ENCODE data around the gene RPF1. TPM values are rescaled to one million over a fixed set of nuclear protein-coding genes. Genes with fewer than 3 reads are reported as not detected.

Gene RPF1
- total RNA-seq, 1 experiment from 2014 or later: 36.1 TPM

DNA sequence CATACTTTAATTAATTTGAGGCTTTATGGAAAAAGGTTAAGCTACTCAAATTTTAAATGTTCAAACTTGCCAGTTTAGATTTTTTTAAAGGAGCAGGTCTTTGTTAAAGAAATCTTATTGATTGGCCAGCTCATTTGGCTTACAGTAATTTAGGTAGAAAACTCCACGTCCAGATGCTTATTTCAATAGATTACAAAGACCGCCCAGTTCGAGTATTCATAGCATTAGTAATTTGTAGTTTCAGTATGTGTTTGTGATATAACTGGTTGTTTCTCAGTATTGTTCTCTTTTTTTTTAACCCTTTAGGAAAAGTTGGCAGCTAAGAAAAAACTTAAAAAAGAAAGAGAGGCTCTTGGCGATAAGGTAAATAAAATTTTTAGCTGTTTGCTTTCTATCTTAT is 1.6 kb downstream of the RPF1 start:
- Histone ChIP-seq H3K27ac (ENCODE audit: insufficient read length, low read depth, low read length) (no peak overlapping the region), H3K23me2 (ENCODE audit: insufficient read length, low read depth, low read length, poor library complexity, severe bottlenecking) (no peaks in the 10 kb centered on the region), H3K9ac (ENCODE audit: extremely low read depth, insufficient read length, low read length) (no peak overlapping the region), H3T11ph (ENCODE audit: low read length) (no peak overlapping the region), H4K20me1 (ENCODE audit: control insufficient read depth, insufficient read depth, insufficient read length) (no peaks in the 10 kb centered on the region), H2BK15ac (ENCODE audit: low read depth, low read length) (no peak overlapping the region), H2BK5ac (ENCODE audit: insufficient read length, low read length) (no peak overlapping the region), H2BK12ac (ENCODE audit: insufficient read length, low read depth, low read length) (no peak overlapping the region), H3K27me3 (ENCODE audit: insufficient read depth, low read length) (no peaks in the 10 kb centered on the region; the same call in 1 of the 2 replicates), H3K79me2 (ENCODE audit: insufficient read depth, low read length) (peaks cover 3% of the 10 kb centered on the region; the same call in 1 of the 2 replicates), H4K91ac (ENCODE audit: insufficient read length, low read depth, low read length) (no peak overlapping the region), H3K56ac (ENCODE audit: insufficient read length, low read depth, low read length) (no peak overlapping the region), H3K79me1 (ENCODE audit: insufficient read depth, low read depth, low read length, poor library complexity, severe bottlenecking) (peaks cover 2% of the 10 kb centered on the region), H2BK120ac (ENCODE audit: low read depth, low read length, poor library complexity, severe bottlenecking) (no peak overlapping the region), H2AFZ (ENCODE audit: low read length) (no peak overlapping the region), H3K23ac (ENCODE audit: insufficient read length, low read depth, low read length) (no peak overlapping the region), H3K9me3 (ENCODE audit: control insufficient read depth, low read depth, low read length) (no peaks in the 10 kb centered on the region), H2AK5ac (ENCODE audit: insufficient read length, low read length) (no peak overlapping the region), H3K14ac (ENCODE audit: insufficient read depth, low read length) (no peak overlapping the region), H3K4ac (ENCODE audit: low read depth, low read length) (no peak overlapping the region), H3K4me2 (ENCODE audit: insufficient read depth, insufficient read length, low read length) (peak overlapping the region; percentile 66), H3K18ac (ENCODE audit: insufficient read length, low read depth, low read length) (no peak overlapping the region), H3K4me1 (ENCODE audit: insufficient read depth, low read length) (no peaks in the 10 kb centered on the region), H4K5ac (ENCODE audit: insufficient read length, low read depth, low read length) (no peak overlapping the region), H2BK20ac (ENCODE audit: low read depth, low read length, poor library complexity, severe bottlenecking) (no peak overlapping the region), H4K8ac (replicated peaks; ENCODE audit: insufficient read length, low read depth, low read length) (no peak overlapping the region)
- TF ChIP-seq, protein P1, sequence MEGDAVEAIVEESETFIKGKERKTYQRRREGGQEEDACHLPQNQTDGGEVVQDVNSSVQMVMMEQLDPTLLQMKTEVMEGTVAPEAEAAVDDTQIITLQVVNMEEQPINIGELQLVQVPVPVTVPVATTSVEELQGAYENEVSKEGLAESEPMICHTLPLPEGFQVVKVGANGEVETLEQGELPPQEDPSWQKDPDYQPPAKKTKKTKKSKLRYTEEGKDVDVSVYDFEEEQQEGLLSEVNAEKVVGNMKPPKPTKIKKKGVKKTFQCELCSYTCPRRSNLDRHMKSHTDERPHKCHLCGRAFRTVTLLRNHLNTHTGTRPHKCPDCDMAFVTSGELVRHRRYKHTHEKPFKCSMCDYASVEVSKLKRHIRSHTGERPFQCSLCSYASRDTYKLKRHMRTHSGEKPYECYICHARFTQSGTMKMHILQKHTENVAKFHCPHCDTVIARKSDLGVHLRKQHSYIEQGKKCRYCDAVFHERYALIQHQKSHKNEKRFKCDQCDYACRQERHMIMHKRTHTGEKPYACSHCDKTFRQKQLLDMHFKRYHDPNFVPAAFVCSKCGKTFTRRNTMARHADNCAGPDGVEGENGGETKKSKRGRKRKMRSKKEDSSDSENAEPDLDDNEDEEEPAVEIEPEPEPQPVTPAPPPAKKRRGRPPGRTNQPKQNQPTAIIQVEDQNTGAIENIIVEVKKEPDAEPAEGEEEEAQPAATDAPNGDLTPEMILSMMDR (conservative IDR thresholded peaks at IDR 0.05): no peak
- Mint-ChIP-seq H3K4me3 (peak overlapping the region in 1 of 2 experiments; percentile 29; a peak in 3 of 5 replicates), H3K4me1 (peaks cover 4 to 7% of the 10 kb centered on the region in 2 experiments), H3K36me3 (ENCODE audit: insufficient read depth in 1 of 3, low read depth in 3 of 3) (peaks cover 29 to 50% (median 48%) of the 10 kb centered on the region in 3 experiments), H3K9me3 (peaks cover 15 to 16% of the 10 kb centered on the region in 2 experiments), H3K27ac (no peak overlapping the region), H3K27me3 (ENCODE audit: low read depth) (peaks cover 35% of the 10 kb centered on the region)
- WGBS (ENCODE audit: extremely low coverage, insufficient read length, low lambda C conversion rate): no CpG with 5 or more reads among the region's 4 CpGs
- DNase-seq: no peak
